Measurements from ENCODE around the gene DCAF5.

DCAF5 gene

GRCh38 chr14:69043596-69044260 lies 109.2 kb downstream of the DCAF5 start:
- H3K4me3 ChIP-seq (ENCODE audit: low read depth, low read length), result no peak overlapping the region
- no peak for DNase-seq (ENCODE audit: low read depth)
- TF ChIP-seq CTCF (IDR thresholded peaks at IDR 0.05; ENCODE audit: control insufficient read depth, extremely low read depth, insufficient read depth), result no peak

- TF ChIP-seq CTCF (IDR thresholded peaks at IDR 0.05; ENCODE audit: control insufficient read depth, extremely low read depth, insufficient read depth), result no peak
- no peak for DNase-seq (ENCODE audit: low read depth)
- H3K4me3 ChIP-seq (ENCODE audit: low read depth, low read length), result no peak overlapping the region
Observed at GRCh38 chr14:69042787-69043444, 110.0 kb downstream of the DCAF5 start.

GRCh38 chr14:69042299-69042698 lies 110.6 kb downstream of the DCAF5 start:
- TF ChIP-seq CTCF (IDR thresholded peaks at IDR 0.05; ENCODE audit: control insufficient read depth, extremely low read depth, insufficient read depth), result no peak
- H3K4me3 ChIP-seq (ENCODE audit: low read depth, low read length), result no peak overlapping the region
- no peak for DNase-seq (ENCODE audit: low read depth)

GRCh38 chr14:69041783-69042182 lies 111.1 kb downstream of the DCAF5 start:
- no peak for DNase-seq (ENCODE audit: low read depth)
- H3K4me3 ChIP-seq (ENCODE audit: low read depth, low read length), result no peak overlapping the region
- no peak for TF ChIP-seq CTCF (IDR thresholded peaks at IDR 0.05; ENCODE audit: control insufficient read depth, extremely low read depth, insufficient read depth)

- H3K4me3 ChIP-seq (ENCODE audit: low read depth, low read length), result no peak overlapping the region
- DNase-seq (ENCODE audit: low read depth), result no peak
- TF ChIP-seq CTCF (IDR thresholded peaks at IDR 0.05; ENCODE audit: control insufficient read depth, extremely low read depth, insufficient read depth), result no peak
Observed at GRCh38 chr14:69040353-69040752, 112.6 kb downstream of the DCAF5 start.

GRCh38 chr14:69039288-69039628 lies 113.7 kb downstream of the DCAF5 start:
- H3K4me3 ChIP-seq (ENCODE audit: low read depth, low read length), result no peak overlapping the region
- no peak for DNase-seq (ENCODE audit: low read depth)
- no peak for TF ChIP-seq CTCF (IDR thresholded peaks at IDR 0.05; ENCODE audit: control insufficient read depth, extremely low read depth, insufficient read depth)
